Measurements from ENCODE around the gene STK32B.

Gene STK32B

DNA sequence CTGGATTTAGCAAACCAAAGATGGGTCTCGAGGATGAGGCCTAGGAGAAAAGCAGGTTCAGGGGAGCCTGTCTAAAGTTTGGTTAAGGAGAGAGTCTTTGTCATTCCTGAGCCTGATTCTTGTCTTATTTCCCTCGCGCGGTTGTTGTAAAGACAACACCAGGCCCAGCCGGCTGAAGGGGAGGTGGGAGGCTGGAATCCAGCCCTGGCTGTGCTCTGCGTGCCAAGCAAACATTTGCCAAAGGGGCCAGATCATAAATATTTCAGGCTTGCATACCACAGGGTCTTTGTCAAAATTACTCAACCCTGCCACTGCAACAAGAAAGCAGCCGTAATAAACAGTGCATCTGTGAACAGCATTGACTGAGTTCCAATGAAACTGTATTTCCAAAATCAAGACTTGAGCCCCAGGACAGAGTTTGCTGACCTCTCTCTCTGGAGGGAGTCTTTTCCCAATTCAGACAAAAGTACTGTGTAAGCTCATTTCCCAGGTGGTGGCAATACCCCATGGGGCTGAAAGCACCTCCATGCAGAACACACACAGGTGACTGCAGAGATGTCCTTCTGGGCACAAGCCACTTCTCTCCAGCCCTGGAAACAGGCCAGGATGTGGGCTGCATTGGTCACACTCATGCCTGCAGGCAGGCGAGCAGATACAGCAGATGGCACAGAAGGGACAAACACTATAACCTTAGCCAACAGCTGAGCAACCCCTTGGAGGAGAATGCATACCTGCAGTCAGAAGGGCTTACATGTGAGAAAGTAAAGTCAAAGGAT is 320.3 kb downstream of the STK32B start:
- DNase-seq (ENCODE audit: extremely low spot score) = no peak
- TF ChIP-seq, protein P1, sequence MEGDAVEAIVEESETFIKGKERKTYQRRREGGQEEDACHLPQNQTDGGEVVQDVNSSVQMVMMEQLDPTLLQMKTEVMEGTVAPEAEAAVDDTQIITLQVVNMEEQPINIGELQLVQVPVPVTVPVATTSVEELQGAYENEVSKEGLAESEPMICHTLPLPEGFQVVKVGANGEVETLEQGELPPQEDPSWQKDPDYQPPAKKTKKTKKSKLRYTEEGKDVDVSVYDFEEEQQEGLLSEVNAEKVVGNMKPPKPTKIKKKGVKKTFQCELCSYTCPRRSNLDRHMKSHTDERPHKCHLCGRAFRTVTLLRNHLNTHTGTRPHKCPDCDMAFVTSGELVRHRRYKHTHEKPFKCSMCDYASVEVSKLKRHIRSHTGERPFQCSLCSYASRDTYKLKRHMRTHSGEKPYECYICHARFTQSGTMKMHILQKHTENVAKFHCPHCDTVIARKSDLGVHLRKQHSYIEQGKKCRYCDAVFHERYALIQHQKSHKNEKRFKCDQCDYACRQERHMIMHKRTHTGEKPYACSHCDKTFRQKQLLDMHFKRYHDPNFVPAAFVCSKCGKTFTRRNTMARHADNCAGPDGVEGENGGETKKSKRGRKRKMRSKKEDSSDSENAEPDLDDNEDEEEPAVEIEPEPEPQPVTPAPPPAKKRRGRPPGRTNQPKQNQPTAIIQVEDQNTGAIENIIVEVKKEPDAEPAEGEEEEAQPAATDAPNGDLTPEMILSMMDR (IDR thresholded peaks at IDR 0.05; ENCODE audit: control extremely low read depth, extremely low read depth, low read depth, missing control alignments) = no peak
- ChIA-PET CTCF (no interaction called here), POLR2A (no interaction called here)

DNA sequence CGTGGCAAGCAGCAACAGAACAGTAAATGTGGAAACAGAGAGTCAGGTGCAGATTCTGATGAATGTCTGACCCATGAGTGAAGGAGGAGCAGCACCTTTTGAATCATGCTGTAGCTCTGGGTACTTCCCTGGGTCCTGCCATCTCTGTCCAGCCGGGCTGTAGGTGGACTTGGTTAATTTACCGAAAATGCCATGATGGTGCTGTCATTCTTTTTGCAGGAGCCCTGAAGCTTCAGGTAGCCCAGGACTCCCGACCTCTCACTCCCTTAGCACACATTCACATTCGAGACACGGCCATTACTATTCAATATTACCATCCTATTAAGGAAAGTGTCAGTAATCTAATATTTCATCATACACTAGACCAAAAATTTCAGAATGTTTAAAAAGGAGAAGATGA is 320.9 kb downstream of the STK32B start:
- TF ChIP-seq, protein P1 (IDR thresholded peaks at IDR 0.05; ENCODE audit: control extremely low read depth, extremely low read depth, low read depth, missing control alignments) = no peak
- POLR2A ChIA-PET = no interaction called here
- no peak for DNase-seq (ENCODE audit: extremely low spot score)
- CTCF ChIA-PET = no interaction called here

DNA sequence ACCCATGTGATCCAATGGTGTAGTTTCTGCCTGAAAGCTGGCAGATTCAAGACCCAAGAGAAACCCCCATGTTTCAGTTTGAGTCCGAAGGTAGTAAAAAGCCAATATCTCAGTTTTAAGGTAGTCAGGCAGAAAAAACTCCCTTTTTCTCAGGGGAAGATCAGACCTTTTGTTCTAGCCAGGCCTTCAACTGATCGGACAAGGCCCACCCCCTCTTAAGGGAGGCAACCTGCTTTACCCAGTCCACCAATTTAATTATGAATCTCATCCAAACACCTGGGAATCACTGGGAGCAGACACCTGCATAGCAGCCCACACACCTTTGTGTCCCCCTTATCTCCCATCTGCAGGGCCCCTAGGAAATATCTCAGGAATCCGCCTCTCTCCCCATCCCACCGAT is 322.0 kb downstream of the STK32B start:
- DNase-seq (ENCODE audit: extremely low spot score) = no peak
- CTCF ChIA-PET = no interaction called here
- POLR2A ChIA-PET = no interaction called here
- TF ChIP-seq, protein P1 (IDR thresholded peaks at IDR 0.05; ENCODE audit: control extremely low read depth, extremely low read depth, low read depth, missing control alignments) = no peak

DNA sequence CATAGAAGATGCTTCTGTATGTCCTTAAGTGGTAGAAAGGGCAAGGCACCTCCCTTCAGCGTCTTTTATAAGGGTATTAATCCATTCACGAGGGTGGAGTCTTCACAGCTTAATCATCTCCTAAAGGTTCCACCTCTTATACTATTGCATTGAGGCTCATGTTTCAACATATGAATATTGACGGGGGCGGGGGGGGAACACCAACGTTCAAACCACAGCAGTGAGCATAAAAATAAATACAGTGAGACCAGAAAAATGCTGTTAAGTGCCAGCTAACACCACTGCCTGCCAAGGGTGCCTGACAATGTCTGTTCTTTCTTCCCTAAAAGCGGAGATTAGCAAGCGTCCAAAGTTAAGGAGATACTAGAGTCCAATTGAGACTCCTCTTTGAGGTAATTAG is 323.3 kb downstream of the STK32B start:
- ChIA-PET CTCF (no interaction called here), POLR2A (no interaction called here)
- TF ChIP-seq, protein P1 (IDR thresholded peaks at IDR 0.05; ENCODE audit: control extremely low read depth, extremely low read depth, low read depth, missing control alignments) = no peak

DNA sequence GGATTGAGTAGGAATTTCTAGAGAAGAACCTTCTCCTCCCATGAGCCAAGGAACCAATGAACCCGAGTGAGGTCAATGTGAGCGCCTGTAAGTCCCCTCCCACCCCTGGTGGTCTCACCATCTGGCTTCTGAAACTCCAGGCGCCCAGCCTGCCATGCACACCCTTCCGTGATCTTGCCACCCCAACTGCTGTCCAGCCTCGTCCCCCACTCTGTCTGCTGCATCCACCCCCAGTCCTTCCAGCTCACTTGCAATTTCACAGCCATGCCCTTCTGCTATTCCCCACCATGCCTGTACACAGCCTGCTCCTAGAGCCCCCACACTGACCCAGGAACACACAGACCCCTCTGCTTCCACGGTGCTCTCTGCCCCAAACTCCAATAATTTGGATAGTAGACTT is 323.7 kb downstream of the STK32B start:
- no peak for DNase-seq (ENCODE audit: extremely low spot score)
- TF ChIP-seq, protein P1 (IDR thresholded peaks at IDR 0.05; ENCODE audit: control extremely low read depth, extremely low read depth, low read depth, missing control alignments) = no peak
- ChIA-PET POLR2A (no interaction called here), CTCF (no interaction called here)

More for the DNA sequence above, 323.3 kb downstream of the STK32B start:
- no peak for DNase-seq (ENCODE audit: extremely low spot score)

DNA sequence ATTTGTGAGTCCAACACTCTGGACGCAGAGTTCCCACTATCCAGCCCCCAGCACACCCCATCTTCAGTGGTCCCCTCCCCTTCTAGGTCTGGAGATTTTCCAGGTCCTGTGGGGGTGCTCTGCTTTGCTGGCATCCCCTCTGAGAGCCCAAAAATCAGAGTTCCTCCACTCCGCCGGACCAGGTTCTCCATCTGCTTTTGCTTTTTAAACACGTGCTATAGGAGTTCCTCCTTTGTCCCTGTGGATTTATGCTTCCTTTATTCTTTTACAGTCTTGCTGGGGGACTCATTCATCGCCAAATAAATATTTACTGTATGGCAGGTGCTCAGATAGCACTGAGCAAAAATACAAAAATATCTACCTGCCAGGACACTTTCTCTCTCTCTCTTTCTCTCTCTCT is 324.7 kb downstream of the STK32B start:
- no peak for DNase-seq (ENCODE audit: extremely low spot score)
- TF ChIP-seq, protein P1 (IDR thresholded peaks at IDR 0.05; ENCODE audit: control extremely low read depth, extremely low read depth, low read depth, missing control alignments) = no peak
- CTCF ChIA-PET = no interaction called here
- POLR2A ChIA-PET = no interaction called here

All from GM10248 (cell line).